Neuronal stem cell (in vitro differentiated cells): ENCODE results near the gene SLC6A11.

Experiments
- DNase-seq: peaks from one replicate; pipeline ENCODE4 v3.0.0-alpha.2; 2013; ENCODE audit warnings: low spot score
- H2AFZ ChIP-seq: one replicate; pipeline ENCODE4 v1.6.1; 2013; ENCODE audit warnings: mild to moderate bottlenecking, low read length, inconsistent platforms
- H2AK5ac ChIP-seq: 2 replicates; pipeline ENCODE4 v1.6.1; 2013; ENCODE audit warnings: low read depth, mild to moderate bottlenecking, inconsistent platforms, low read length, moderate library complexity, mixed read lengths
- H2BK120ac ChIP-seq: 2 replicates; pipeline ENCODE4 v1.6.1; 2013; ENCODE audit warnings: low read depth, mild to moderate bottlenecking, inconsistent platforms, low read length, moderate library complexity, mixed read lengths
- H2BK12ac ChIP-seq: one replicate; pipeline ENCODE4 v1.6.1; 2013; ENCODE audit warnings: low read length, inconsistent platforms
- H2BK15ac ChIP-seq: 2 replicates; pipeline ENCODE4 v1.6.1; 2013; ENCODE audit warnings: mild to moderate bottlenecking, low read length, inconsistent platforms, mixed read lengths
- H2BK5ac ChIP-seq: one replicate; pipeline ENCODE4 v1.6.1; 2013; ENCODE audit warnings: inconsistent platforms, mild to moderate bottlenecking, low read length, moderate library complexity
- H3K14ac ChIP-seq: one replicate; pipeline ENCODE4 v1.6.1; 2013; ENCODE audit warnings: low read length, inconsistent platforms
- H3K18ac ChIP-seq: 2 replicates; pipeline ENCODE4 v1.6.1; 2013; ENCODE audit warnings: low read length, inconsistent platforms
- H3K23ac ChIP-seq: 2 replicates; pipeline ENCODE4 v1.6.1; 2013; ENCODE audit warnings: low read depth, mild to moderate bottlenecking, mixed read lengths, low read length, inconsistent platforms; ENCODE audit not compliant: poor library complexity
- H3K27ac ChIP-seq: replicated peaks from 3 replicates; pipeline ENCODE4 v1.5.1; 2013; ENCODE audit warnings: low read length, inconsistent platforms
- H3K27me3 ChIP-seq, 3 experiments: 2 replicates each; pipeline ENCODE4 v1.6.1; 2013; ENCODE audit warnings: low read length in 3 of 3, mild to moderate bottlenecking in 2 of 3, inconsistent platforms in 1 of 3, low read depth in 1 of 3, mixed read lengths in 1 of 3, moderate library complexity in 1 of 3; ENCODE audit not compliant: control insufficient read depth in 3 of 3, insufficient read depth in 3 of 3
- H3K36me3 ChIP-seq, 2 donors: replicated peaks in 1 of 2; 2 replicates each; pipeline ENCODE4 v1.6.1; 2013; ENCODE audit warnings: low read length in 2 of 2; ENCODE audit not compliant: control insufficient read depth in 2 of 2, insufficient read depth in 2 of 2
- H3K4ac ChIP-seq: 2 replicates; pipeline ENCODE4 v1.6.1; 2013; ENCODE audit warnings: inconsistent platforms, mild to moderate bottlenecking, low read length, moderate library complexity
- H3K4me1 ChIP-seq, 2 donors: 1 replicate in 1 of 2; 2 replicates in 1 of 2; pipeline ENCODE4 v1.6.1; 2013; ENCODE audit warnings: low read length in 2 of 2, low read depth in 1 of 2; ENCODE audit not compliant: control insufficient read depth in 2 of 2, insufficient read depth in 1 of 2
- H3K4me2 ChIP-seq: one replicate; pipeline ENCODE4 v1.6.1; 2013; ENCODE audit warnings: mild to moderate bottlenecking, low read length, inconsistent platforms; ENCODE audit not compliant: insufficient read depth, poor library complexity, severe bottlenecking
- H3K4me3 ChIP-seq, 2 donors: 2 replicates each; pipeline ENCODE4 v1.5.1; 2013; ENCODE audit warnings: low read length in 2 of 2, mild to moderate bottlenecking in 2 of 2, inconsistent platforms in 1 of 2, moderate library complexity in 1 of 2
- H3K79me1 ChIP-seq: one replicate; pipeline ENCODE4 v1.6.1; 2013; ENCODE audit warnings: low read depth, mild to moderate bottlenecking, inconsistent platforms, low read length, moderate library complexity
- H3K9ac ChIP-seq: one replicate; pipeline ENCODE4 v1.6.1; 2013; ENCODE audit warnings: mild to moderate bottlenecking, low read depth, low read length, inconsistent platforms; ENCODE audit not compliant: poor library complexity
- H3K9me3 ChIP-seq, 2 donors: replicated peaks in 1 of 2; 2 replicates each; pipeline versions ENCODE3 to v1.6.1; 2013; ENCODE audit warnings: low read length in 2 of 2, mild to moderate bottlenecking in 2 of 2, inconsistent platforms in 1 of 2, low read depth in 1 of 2, mixed read lengths in 1 of 2, moderate library complexity in 1 of 2; ENCODE audit not compliant: control insufficient read depth in 2 of 2, insufficient read depth in 1 of 2
- H4K8ac ChIP-seq: one replicate; pipeline ENCODE4 v1.6.1; 2013; ENCODE audit warnings: low read depth, mild to moderate bottlenecking, inconsistent platforms, low read length, moderate library complexity
- H4K91ac ChIP-seq: one replicate; pipeline ENCODE4 v1.6.1; 2013; ENCODE audit warnings: low read length, low read depth, mild to moderate bottlenecking, inconsistent platforms; ENCODE audit not compliant: poor library complexity
- WGBS, 2 donors: extraction: QIAGEN DNeasy Blood & Tissue Kit; methylation state at CpG; one replicate each; pipeline ENCODE4 v1.1.7; 2013; ENCODE audit warnings: missing lambda C conversion rate in 2 of 2, mixed read lengths in 1 of 2; ENCODE audit not compliant: insufficient read length in 2 of 2, insufficient replicate concordance in 1 of 2; ENCODE audit errors: extremely low coverage in 2 of 2; 5-methylcytosine and 5-hydroxymethylcytosine counted together

The SLC6A11 gene

DNA sequence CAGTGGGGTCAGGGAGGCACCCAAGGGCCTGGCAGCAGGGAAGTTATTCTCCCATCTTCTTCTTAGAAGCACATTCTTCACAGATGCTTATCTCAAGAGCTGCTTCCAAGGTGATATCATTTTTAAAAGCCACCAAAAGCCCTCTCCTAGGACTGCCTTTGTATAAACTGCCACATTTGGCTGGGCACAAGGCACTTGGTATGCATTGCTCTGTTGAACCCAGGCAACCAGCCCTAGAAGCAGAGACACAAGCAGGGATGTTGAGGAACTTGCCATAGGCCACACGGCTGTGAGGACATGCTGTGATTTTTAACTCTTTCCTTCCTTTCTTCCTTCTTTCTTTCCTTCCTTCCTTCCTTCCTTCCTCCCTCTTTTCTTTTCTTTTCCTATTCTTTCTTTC is 169.2 kb downstream of the SLC6A11 start:
- no peak overlapping the region for H2BK12ac ChIP-seq
- no peaks in the 10 kb centered on the region for H3K36me3 ChIP-seq
- peaks cover 0 to 3% (median 0%) of the 10 kb centered on the region in 3 experiments for H3K27me3 ChIP-seq
- H3K27ac ChIP-seq, result no peak overlapping the region
- no peak overlapping the region for H2BK120ac ChIP-seq
- H3K4me1 ChIP-seq, result no peaks in the 10 kb centered on the region
- DNase-seq, result no peak
- no peak overlapping the region for H3K4me2 ChIP-seq
- H3K18ac ChIP-seq, result no peak overlapping the region
- no peak overlapping the region for H3K14ac ChIP-seq
- no peak overlapping the region for H4K91ac ChIP-seq
- H3K4me3 ChIP-seq, result no peak overlapping the region
- no CpG with 5 or more reads among the region's 1 CpG for WGBS, 2 donors
- H3K9ac ChIP-seq, result no peak overlapping the region
- H3K23ac ChIP-seq, result no peak overlapping the region
- H4K8ac ChIP-seq, result no peak overlapping the region
- no peak overlapping the region for H2BK15ac ChIP-seq
- no peaks in the 10 kb centered on the region for H3K9me3 ChIP-seq
- H3K79me1 ChIP-seq, result no peaks in the 10 kb centered on the region
- H2BK5ac ChIP-seq, result no peak overlapping the region
- no peak overlapping the region for H3K4ac ChIP-seq
- no peak overlapping the region for H2AFZ ChIP-seq
- no peak overlapping the region for H2AK5ac ChIP-seq

DNA sequence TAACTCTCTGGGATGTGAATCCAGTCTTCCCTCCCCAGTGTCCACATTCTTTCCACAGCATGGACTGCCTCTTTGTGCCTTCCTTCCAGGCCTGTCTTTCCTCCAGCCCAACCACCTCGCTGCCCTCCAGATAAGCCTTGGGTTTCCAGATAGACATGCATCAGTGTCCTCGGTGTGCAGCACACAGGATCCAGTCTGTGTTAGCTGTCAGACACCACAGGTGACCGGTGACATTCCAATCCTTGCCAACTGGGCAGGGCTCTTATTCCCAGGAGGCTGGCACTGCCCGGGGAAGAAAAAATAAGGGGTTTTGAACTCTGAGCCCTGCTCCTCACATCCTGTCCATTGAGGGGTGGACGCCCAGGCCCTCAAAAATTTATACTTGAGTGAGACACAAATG is 170.6 kb downstream of the SLC6A11 start:
- no peak overlapping the region for H3K4me2 ChIP-seq
- no peak overlapping the region for H2AFZ ChIP-seq
- no peak overlapping the region for H2BK15ac ChIP-seq
- H3K79me1 ChIP-seq, result no peaks in the 10 kb centered on the region
- DNase-seq, result no peak
- H3K4me3 ChIP-seq, result no peak overlapping the region
- no peak overlapping the region for H2BK5ac ChIP-seq
- no peak overlapping the region for H2AK5ac ChIP-seq
- H3K4ac ChIP-seq, result no peak overlapping the region
- H4K91ac ChIP-seq, result no peak overlapping the region
- no peak overlapping the region for H3K9ac ChIP-seq
- H3K18ac ChIP-seq, result no peak overlapping the region
- WGBS, 2 donors, result no CpG with 5 or more reads among the region's 5 CpGs
- H3K27me3 ChIP-seq, result peaks cover 0 to 17% (median 0%) of the 10 kb centered on the region in 3 experiments
- H2BK12ac ChIP-seq, result no peak overlapping the region
- no peaks in the 10 kb centered on the region for H3K9me3 ChIP-seq
- H3K23ac ChIP-seq, result no peak overlapping the region
- H4K8ac ChIP-seq, result no peak overlapping the region
- H3K4me1 ChIP-seq, result no peaks in the 10 kb centered on the region
- H3K27ac ChIP-seq, result no peak overlapping the region
- H3K36me3 ChIP-seq, result no peaks in the 10 kb centered on the region
- no peak overlapping the region for H2BK120ac ChIP-seq
- H3K14ac ChIP-seq, result no peak overlapping the region

- Histone ChIP-seq H3K14ac (no peak overlapping the region), H3K4me3 (no peak overlapping the region), H3K4me2 (no peak overlapping the region), H2BK120ac (no peak overlapping the region), H3K4me1 (peaks cover 0 to 2% of the 10 kb centered on the region in 2 donors), H3K9me3 (no peaks in the 10 kb centered on the region), H2BK5ac (no peak overlapping the region), H2BK12ac (no peak overlapping the region), H2AK5ac (no peak overlapping the region), H2BK15ac (no peak overlapping the region), H4K91ac (no peak overlapping the region), H3K27ac (no peak overlapping the region), H3K79me1 (no peaks in the 10 kb centered on the region), H3K9ac (no peak overlapping the region), H3K27me3 (peaks cover 3 to 30% (median 5%) of the 10 kb centered on the region in 3 experiments), H3K18ac (no peak overlapping the region), H3K4ac (no peak overlapping the region), H4K8ac (no peak overlapping the region), H2AFZ (no peak overlapping the region), H3K23ac (no peak overlapping the region), H3K36me3 (no peaks in the 10 kb centered on the region)
- no CpG with 5 or more reads among the region's 9 CpGs for WGBS, 2 donors
- DNase-seq, result no peak
Observed at GRCh38 chr3:10988001-10988665, 172.1 kb downstream of the SLC6A11 start.

GRCh38 chr3:10988991-10989484 is 173.0 kb downstream of the SLC6A11 start:
- Histone ChIP-seq H3K4me1 (peaks cover 0 to 2% of the 10 kb centered on the region in 2 donors), H2AFZ (no peak overlapping the region), H3K4me2 (no peak overlapping the region), H4K91ac (no peak overlapping the region), H3K23ac (no peak overlapping the region), H3K27ac (no peak overlapping the region), H3K36me3 (no peaks in the 10 kb centered on the region), H2BK15ac (no peak overlapping the region), H3K27me3 (peaks cover 9 to 39% (median 14%) of the 10 kb centered on the region in 3 experiments), H3K9me3 (no peaks in the 10 kb centered on the region), H3K9ac (no peak overlapping the region), H3K18ac (no peak overlapping the region), H3K4me3 (no peak overlapping the region), H2AK5ac (no peak overlapping the region), H2BK120ac (no peak overlapping the region), H2BK5ac (no peak overlapping the region), H3K14ac (no peak overlapping the region), H3K79me1 (no peaks in the 10 kb centered on the region), H3K4ac (no peak overlapping the region), H2BK12ac (no peak overlapping the region), H4K8ac (no peak overlapping the region)
- DNase-seq, result no peak
- no CpG with 5 or more reads among the region's 7 CpGs for WGBS, 2 donors
